Uterus (tissue), 4 donors: Measurements from ENCODE around the gene OBSCN. TPM values are rescaled to one million over a fixed set of nuclear protein-coding genes. Genes with fewer than 3 reads are reported as not detected.
A peak's percentile ranks its signal among the peaks of the same experiment; 100 is the strongest.

ENCODE experiments used
- DNase-seq, 2 donors: peaks; one replicate each; pipeline ENCODE4 v3.0.0-alpha.2; 2019 to 2020
- H3K27ac ChIP-seq, 2 donors: fragments of 200-600 bp; sonication (generic); 1 replicate in 1 of 2; 2 replicates in 1 of 2; pipeline ENCODE4 v1.5.1; 2016 to 2018
- H3K27me3 ChIP-seq, 2 donors: fragments of 200-600 bp; sonication (generic); one replicate each; pipeline ENCODE4 v1.5.1; 2018 to 2019; ENCODE audit warnings: control low read depth in 1 of 2
- H3K36me3 ChIP-seq, 2 donors: fragments of 200-600 bp; sonication (generic); one replicate each; pipeline ENCODE4 v1.5.1; 2019; ENCODE audit warnings: control low read depth in 1 of 2
- H3K4me1 ChIP-seq, 2 donors: fragments of 200-600 bp; sonication (generic); one replicate each; pipeline ENCODE4 v1.5.1; 2018 to 2019; ENCODE audit warnings: control low read depth in 1 of 2
- H3K4me3 ChIP-seq, 2 donors: fragments of 200-600 bp; sonication (generic); 1 replicate in 1 of 2; 2 replicates in 1 of 2; pipeline ENCODE4 v1.5.1; 2018 to 2019; ENCODE audit warnings: mild to moderate bottlenecking in 1 of 2
- H3K9me3 ChIP-seq, 2 donors: fragments of 200-600 bp; sonication (generic); one replicate each; pipeline ENCODE4 v1.5.1; 2019; ENCODE audit warnings: control low read depth in 1 of 2
- CTCF ChIP-seq, 4 experiments: fragments of 200-600 bp in 2 of 4; fragments of 450-650 bp in 2 of 4; sonication (generic) in 2 of 4; IDR thresholded peaks; one replicate each; pipeline ENCODE4 v1.5.1; 2016 to 2019; ENCODE audit warnings: antibody characterized with exemption in 4 of 4, mild to moderate bottlenecking in 2 of 4, moderate library complexity in 1 of 4
- POLR2A ChIP-seq, 2 donors: fragments of 450-650 bp; IDR thresholded peaks; one replicate each; pipeline ENCODE4 v1.6.1; 2016; ENCODE audit warnings: antibody characterized with exemption in 2 of 2, mild to moderate bottlenecking in 1 of 2, moderate library complexity in 1 of 2
- intact Hi-C: fragments of 100-400 bp; cut with DNase I; formaldehyde crosslinking; loops from one replicate; pipeline ENCODE4 v1.15.1; 2023; ENCODE audit warnings: low total_unique reads
- total RNA-seq, 4 donors: library from RNA; depleted of rRNA in 3 of 4; stranded (reverse); fragments of >200 nt in 3 of 4; gene quantifications; one replicate each; pipeline versions ENCODE4 v1.1.0 to v1.2.4, GENCODE V29; 2014 to 2023
- donor health status: DM: yes; HTN: yes; CAD: no.

Gene OBSCN
- total RNA-seq, 4 donors from 2014 or later, result 5.9 to 53.2 (median 22.4) TPM

- Histone ChIP-seq H3K9me3 (peaks cover 0 to 9% of the 10 kb centered on the region in 2 donors), H3K27me3 (no peaks in the 10 kb centered on the region), H3K4me1 (no peaks in the 10 kb centered on the region), H3K4me3 (no peak overlapping the region), H3K27ac (no peak overlapping the region), H3K36me3 (no peaks in the 10 kb centered on the region)
- DNase-seq, result no peak
- intact Hi-C loops, result no loop called here
- TF ChIP-seq CTCF (IDR thresholded peaks at IDR 0.05), result no peak
- no peak for TF ChIP-seq POLR2A (IDR thresholded peaks at IDR 0.05)
These were observed 20.8 kb downstream of the OBSCN start for GRCh38 chr1:228228601-228229074.

GRCh38 chr1:228231189-228231588 is 23.3 kb downstream of the OBSCN start:
- H3K36me3 ChIP-seq, result no peaks in the 10 kb centered on the region
- no peak overlapping the region for H3K4me3 ChIP-seq
- no peak overlapping the region for H3K27ac ChIP-seq
- TF ChIP-seq POLR2A (IDR thresholded peaks at IDR 0.05) (no peak), CTCF (IDR thresholded peaks at IDR 0.05) (no peak)
- intact Hi-C loops, result no loop called here
- no peak for DNase-seq
- H3K27me3 ChIP-seq, result no peaks in the 10 kb centered on the region
- H3K9me3 ChIP-seq, result peaks cover 0 to 2% of the 10 kb centered on the region in 2 donors
- no peaks in the 10 kb centered on the region for H3K4me1 ChIP-seq

- H3K9me3 ChIP-seq, result peaks cover 0 to 2% of the 10 kb centered on the region in 2 donors
- H3K4me1 ChIP-seq, result no peaks in the 10 kb centered on the region
- H3K36me3 ChIP-seq, result no peaks in the 10 kb centered on the region
- H3K4me3 ChIP-seq, result no peak overlapping the region
- H3K27ac ChIP-seq, result no peak overlapping the region
- intact Hi-C loops, result no loop called here
- no peak for DNase-seq
- TF ChIP-seq CTCF (IDR thresholded peaks at IDR 0.05), result no peak
- TF ChIP-seq POLR2A (IDR thresholded peaks at IDR 0.05), result no peak
- no peaks in the 10 kb centered on the region for H3K27me3 ChIP-seq
These were observed 25.3 kb downstream of the OBSCN start for GRCh38 chr1:228233136-228233535.

GRCh38 chr1:228234921-228235320 is 27.1 kb downstream of the OBSCN start:
- Histone ChIP-seq H3K4me1 (no peaks in the 10 kb centered on the region), H3K27me3 (no peaks in the 10 kb centered on the region), H3K36me3 (no peaks in the 10 kb centered on the region), H3K27ac (no peak overlapping the region), H3K4me3 (no peak overlapping the region), H3K9me3 (peaks cover 0 to 2% of the 10 kb centered on the region in 2 donors)
- intact Hi-C loops, result no loop called here
- TF ChIP-seq POLR2A (IDR thresholded peaks at IDR 0.05) (no peak), CTCF (IDR thresholded peaks at IDR 0.05) (no peak)
- no peak for DNase-seq

- H3K27me3 ChIP-seq, result no peaks in the 10 kb centered on the region
- intact Hi-C loops, result no loop called here
- no peak for DNase-seq
- H3K36me3 ChIP-seq, result no peaks in the 10 kb centered on the region
- H3K9me3 ChIP-seq, result peaks cover 2 to 4% of the 10 kb centered on the region in 2 donors
- H3K27ac ChIP-seq, result no peak overlapping the region
- H3K4me3 ChIP-seq, result no peak overlapping the region
- no peaks in the 10 kb centered on the region for H3K4me1 ChIP-seq
- no peak for TF ChIP-seq POLR2A (IDR thresholded peaks at IDR 0.05)
- peak in 1 of 4 experiments; percentile 8 for TF ChIP-seq CTCF (IDR thresholded peaks at IDR 0.05)
These were observed 28.9 kb downstream of the OBSCN start for GRCh38 chr1:228236744-228237143.
